NB4 (cell line): Measurements from ENCODE around the gene SMARCA4.

Source experiments
- CTCF ChIP-seq: IDR thresholded peaks from one replicate; pipeline ENCODE4 v1.5.1; 2012; ENCODE audit warnings: low read depth, low read length
- MAX ChIP-seq: IDR thresholded peaks from 2 replicates; pipeline ENCODE4 v1.6.1; 2011; ENCODE audit warnings: low read depth, low read length
- POLR2A ChIP-seq: IDR thresholded peaks from 2 replicates; pipeline ENCODE4 v1.6.1; 2011; ENCODE audit warnings: mild to moderate bottlenecking; ENCODE audit not compliant: insufficient read length; ENCODE audit errors: extremely low read depth

DNA sequence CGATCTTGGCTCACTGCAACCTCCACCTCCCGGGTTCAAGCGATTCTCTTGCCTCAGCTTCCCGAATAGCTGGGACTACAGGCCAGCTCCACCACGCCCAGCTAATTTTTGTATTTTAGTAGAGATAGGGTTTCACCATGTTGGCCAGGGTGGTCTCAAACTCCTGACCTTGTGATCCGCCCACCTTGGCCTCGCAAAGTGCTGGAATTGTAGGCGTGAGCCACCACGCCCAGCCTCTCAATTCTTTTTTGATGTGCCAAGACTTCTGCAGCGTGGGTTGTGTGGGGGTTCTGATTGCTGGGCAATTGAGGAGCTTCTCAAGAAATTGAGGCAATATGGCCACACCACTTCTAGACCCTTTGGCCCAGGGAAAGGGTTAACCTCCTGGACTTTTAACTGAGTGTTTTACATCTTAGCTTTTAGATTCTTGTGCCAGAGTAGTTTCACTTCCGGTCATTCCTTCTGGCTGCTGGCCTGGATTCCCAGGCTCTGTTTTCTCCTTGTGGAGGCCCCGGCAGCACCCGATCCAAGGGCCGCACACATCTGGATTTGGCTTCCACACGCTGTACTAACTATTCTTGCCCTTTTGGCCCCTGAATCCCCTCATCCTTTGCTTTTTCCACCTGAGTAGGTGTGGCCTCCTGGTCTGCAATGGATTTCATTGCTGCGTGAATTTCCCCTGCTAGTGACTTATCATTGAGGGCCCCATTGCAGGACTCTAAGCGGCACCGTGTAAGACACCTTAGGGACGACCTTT, 14.7 kb downstream of the SMARCA4 start:
- TF ChIP-seq POLR2A, result no peak
- no peak for TF ChIP-seq CTCF
- TF ChIP-seq MAX, result no peak
